GM13976 (cell line): Measurements from ENCODE around the gene TAF12.
"Not testable (repeated sequence)": the region's sequence is repeated elsewhere in the genome, so short reads cannot be mapped to it uniquely, and the experiment has no call there.

ENCODE experiments used
- DNase-seq: peaks from one replicate; pipeline ENCODE4 v3.0.0; 2012; ENCODE audit warnings: low spot score
- in situ Hi-C: fragments of 300-500 bp; cut with MboI; formaldehyde crosslinking; loops from one replicate; pipeline ENCODE4 v1.12.0; 2022; ENCODE audit warnings: low sequenced_read_pairs, mixed read lengths, inconsistent platforms; ENCODE audit not compliant: unreplicated experiment
- TF ChIP-seq, protein P1 (sequence below): IDR thresholded peaks from 2 replicates; pipeline ENCODE4 v1.5.1; 2012; ENCODE audit warnings: borderline replicate concordance, mild to moderate bottlenecking; ENCODE audit not compliant: insufficient read depth; ENCODE audit errors: extremely low read depth, missing control alignments, control extremely low read depth

TAF12 gene

DNA sequence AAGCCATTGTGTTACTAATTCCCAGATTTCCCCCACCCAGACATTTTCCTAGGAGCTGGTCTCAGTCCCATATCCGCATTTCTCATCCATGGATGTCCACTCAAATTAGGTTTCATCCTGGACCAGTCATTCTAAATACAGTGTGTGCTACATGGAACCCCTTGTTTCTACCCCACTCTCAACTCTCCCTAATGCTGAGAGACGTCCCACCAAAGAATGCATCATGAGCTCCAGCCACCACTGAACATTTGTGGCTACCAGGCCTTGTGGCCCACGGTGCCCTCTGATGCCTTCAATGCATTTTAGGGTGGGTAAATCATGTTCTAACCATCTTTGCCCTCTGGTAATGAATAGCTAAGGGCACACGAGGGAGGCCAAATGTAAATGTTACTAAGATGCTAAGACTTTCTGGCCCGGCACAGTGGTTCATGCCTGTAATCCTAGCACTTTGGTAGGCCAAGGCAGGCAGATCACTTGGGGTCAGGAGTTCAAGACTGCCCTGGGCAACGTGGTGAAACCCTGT, 64.1 kb downstream of the TAF12 start:
- TF ChIP-seq, protein P1, sequence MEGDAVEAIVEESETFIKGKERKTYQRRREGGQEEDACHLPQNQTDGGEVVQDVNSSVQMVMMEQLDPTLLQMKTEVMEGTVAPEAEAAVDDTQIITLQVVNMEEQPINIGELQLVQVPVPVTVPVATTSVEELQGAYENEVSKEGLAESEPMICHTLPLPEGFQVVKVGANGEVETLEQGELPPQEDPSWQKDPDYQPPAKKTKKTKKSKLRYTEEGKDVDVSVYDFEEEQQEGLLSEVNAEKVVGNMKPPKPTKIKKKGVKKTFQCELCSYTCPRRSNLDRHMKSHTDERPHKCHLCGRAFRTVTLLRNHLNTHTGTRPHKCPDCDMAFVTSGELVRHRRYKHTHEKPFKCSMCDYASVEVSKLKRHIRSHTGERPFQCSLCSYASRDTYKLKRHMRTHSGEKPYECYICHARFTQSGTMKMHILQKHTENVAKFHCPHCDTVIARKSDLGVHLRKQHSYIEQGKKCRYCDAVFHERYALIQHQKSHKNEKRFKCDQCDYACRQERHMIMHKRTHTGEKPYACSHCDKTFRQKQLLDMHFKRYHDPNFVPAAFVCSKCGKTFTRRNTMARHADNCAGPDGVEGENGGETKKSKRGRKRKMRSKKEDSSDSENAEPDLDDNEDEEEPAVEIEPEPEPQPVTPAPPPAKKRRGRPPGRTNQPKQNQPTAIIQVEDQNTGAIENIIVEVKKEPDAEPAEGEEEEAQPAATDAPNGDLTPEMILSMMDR, result no peak
- DNase-seq, result no peak
- in situ Hi-C loops, result no loop called here

DNA sequence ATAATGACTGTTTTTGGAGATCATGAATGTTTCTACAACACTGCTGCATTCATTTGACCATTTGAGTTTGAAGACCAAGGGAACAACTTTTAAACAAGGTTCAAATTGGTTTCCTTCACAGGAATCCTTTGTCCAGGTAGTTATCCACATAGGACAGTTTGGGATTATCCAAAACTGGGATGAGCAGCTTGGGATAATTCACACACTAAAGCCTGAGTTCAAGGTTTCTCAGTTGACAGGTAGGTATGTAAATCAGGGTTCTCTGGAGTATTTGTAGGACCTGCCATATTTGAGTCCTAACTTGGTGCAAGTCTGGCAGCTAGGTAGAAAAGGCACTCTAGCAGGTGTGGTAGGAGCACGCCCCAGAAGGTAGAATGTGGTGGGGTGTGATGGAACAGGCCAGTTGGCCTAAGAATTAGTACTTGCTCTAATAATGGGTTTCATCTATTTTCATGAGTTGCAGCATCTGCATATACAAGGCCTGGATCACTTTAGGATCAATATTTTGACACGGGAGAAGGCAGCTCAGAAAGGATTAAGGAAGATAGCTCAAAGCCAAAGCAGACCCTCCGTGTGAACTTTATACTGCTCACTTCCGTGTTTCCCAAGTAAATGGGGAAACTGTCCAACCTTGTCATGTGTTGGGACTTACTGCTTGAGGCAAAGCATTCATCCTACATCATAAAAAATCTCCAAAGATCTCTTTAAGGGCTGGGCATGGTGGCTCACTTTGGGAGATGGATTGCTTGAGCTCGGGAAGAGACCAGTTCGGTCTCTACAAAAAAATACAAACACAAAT, 64.9 kb downstream of the TAF12 start:
- TF ChIP-seq, protein P1, result no peak
- no peak for DNase-seq
- in situ Hi-C loops, result no loop called here

DNA sequence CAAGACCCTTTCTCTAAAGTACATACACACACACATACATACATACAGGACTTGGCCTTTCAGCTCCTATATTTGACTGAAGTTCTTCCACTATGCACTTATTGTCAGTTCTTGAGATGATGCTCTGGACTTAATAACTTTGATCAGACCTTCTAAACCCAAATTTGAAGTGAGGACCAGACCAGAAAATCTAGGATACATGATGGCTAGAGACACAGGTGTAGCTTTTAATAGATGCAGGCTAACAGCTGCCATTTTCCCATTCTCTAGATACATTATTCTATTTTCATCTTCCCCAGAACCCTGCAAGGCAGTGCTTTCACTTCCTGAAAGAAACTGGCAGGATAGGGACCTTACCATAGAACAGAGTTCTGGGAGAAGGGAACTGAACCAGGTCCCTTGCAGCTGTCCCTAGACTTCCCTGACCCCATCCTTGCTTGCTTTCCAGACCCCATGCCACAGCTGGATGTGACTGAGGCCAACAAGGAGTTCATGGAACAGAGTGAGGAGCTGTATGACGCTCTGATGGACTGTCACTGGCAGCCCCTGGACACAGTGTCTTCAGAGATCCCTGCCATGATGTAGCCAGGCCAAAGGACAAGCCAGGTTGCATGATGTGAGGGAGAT, 65.7 kb downstream of the TAF12 start:
- DNase-seq, result no peak
- in situ Hi-C loops, result no loop called here

DNA sequence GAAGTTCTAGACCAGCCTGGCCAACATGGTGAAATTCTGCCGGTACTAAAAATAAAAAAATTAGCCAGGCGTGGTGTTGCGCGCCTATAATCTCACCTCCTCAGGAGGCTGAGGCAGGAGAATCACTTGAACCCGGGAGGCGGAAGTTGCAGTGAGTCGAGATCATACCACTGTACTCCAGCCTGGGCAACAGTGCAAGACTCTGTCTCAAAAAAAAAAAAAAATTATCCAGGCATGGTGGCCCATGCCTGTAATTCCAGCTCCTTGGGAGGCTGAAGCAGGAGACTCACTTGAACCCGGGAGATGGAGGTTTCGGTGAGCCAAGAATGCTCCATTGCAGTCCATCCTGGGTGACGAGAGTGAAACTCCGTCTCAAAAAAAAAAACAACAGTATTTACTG, 69.3 kb downstream of the TAF12 start:
- no peak for DNase-seq
- in situ Hi-C loops, result no loop called here
- TF ChIP-seq, protein P1, result no peak

More for the DNA sequence above, 65.7 kb downstream of the TAF12 start:
- TF ChIP-seq, protein P1, result no peak

DNA sequence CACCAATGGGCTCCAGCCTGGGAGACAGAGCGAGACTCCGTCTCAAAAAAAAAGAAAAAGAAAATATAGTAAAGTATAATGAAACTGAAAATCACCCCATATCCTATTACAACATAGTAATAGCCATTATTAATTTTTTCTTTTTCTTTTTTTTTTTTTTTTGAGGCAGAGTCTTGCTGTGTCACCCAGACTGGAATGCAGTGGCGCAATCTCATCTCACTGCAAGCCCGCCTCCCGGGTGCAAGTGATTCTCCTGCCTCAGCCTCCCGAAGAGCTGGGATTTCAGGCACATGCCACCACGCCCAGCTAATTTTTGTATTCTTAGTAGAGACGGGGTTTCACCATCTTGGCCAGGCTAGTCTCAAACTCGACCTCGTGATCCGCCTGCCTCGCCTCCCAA, 70.0 kb downstream of the TAF12 start:
- in situ Hi-C loops, DNase-seq: not testable (repeated sequence)

DNA sequence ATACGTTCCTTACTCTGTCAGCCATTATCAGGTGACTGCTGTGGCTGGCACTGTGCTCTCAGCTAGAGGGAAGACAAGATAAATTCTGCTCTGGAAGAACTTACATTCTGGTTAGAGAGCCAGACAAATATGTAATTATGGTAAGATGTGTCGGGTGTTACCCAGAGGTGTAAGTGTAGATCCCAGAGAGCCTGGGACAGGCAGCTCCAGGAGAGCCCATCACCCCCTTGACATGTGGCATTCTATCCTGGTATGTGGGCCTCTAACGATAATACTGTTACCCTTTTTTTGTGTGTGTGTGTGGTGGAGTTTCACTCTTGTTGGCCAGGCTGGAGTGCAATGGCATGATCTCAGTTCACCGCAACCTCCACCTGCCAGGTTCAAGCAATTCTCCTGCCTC, 71.0 kb downstream of the TAF12 start:
- in situ Hi-C loops, result no loop called here
- DNase-seq, result no peak
- TF ChIP-seq, protein P1, result no peak

DNA sequence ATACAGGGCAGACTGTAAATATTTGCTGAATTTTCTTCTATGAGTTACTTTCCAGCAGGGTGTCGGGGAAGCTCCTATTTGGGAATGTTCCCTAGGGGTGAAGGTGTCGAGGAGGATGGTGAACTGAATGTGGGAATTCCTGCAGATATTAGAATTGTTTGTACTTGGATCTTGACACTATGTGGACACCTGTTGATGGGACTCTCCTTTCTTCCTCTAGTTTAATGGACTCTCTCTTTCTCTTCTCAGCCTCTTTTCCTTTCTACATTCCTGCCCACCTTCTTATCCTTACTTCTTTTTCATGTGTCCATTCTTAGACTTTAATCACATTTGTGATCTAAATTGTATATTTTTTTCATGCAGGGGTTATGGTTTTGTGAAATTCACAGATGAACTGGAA, 75.9 kb downstream of the TAF12 start:
- TF ChIP-seq, protein P1, result no peak
- in situ Hi-C loops, result no loop called here
- DNase-seq, result no peak
